Breast epithelium (tissue), 4 donors: ENCODE results near the gene OTOP2. TPM values are rescaled to one million over a fixed set of nuclear protein-coding genes. Genes with fewer than 3 reads are reported as not detected.
"Not testable (repeated sequence)": the region's sequence is repeated elsewhere in the genome, so short reads cannot be mapped to it uniquely, and the experiment has no call there.

Source experiments
- DNase-seq, 2 donors: peaks; one replicate each; pipeline ENCODE4 v3.0.0-alpha.2; 2019; ENCODE audit warnings: low spot score in 2 of 2
- H3K27ac ChIP-seq, 2 donors: fragments of 200-600 bp; sonication (generic) in 1 of 2; one replicate each; pipeline ENCODE4 v1.5.1; 2016 to 2019; ENCODE audit warnings: mild to moderate bottlenecking in 1 of 2
- H3K27me3 ChIP-seq, 2 donors: fragments of 200-600 bp; sonication (generic) in 1 of 2; one replicate each; pipeline versions ENCODE4 v1.5.1 to v1.6.0; 2017 to 2019; ENCODE audit warnings: control low read depth in 1 of 2, mild to moderate bottlenecking in 1 of 2
- H3K36me3 ChIP-seq: fragments of 200-600 bp; one replicate; pipeline ENCODE4 v1.5.1; 2019
- H3K4me1 ChIP-seq, 2 donors: fragments of 200-600 bp; sonication (generic); one replicate each; pipeline ENCODE4 v1.5.1; 2016 to 2019; ENCODE audit warnings: control low read depth in 1 of 2
- H3K4me3 ChIP-seq, 3 donors: fragments of 200-600 bp; sonication (generic); 1 replicate in 2 of 3; 2 replicates in 1 of 3; pipeline ENCODE4 v1.5.1; 2016 to 2019; ENCODE audit warnings: mild to moderate bottlenecking in 3 of 3, moderate library complexity in 2 of 3
- H3K9me3 ChIP-seq, 2 donors: fragments of 200-600 bp; sonication (generic) in 1 of 2; one replicate each; pipeline ENCODE4 v1.5.1; 2016 to 2019; ENCODE audit warnings: control low read depth in 1 of 2
- CTCF ChIP-seq, 3 donors: fragments of 450-650 bp; IDR thresholded peaks; one replicate each; pipeline ENCODE4 v1.5.1; 2016 to 2017; ENCODE audit warnings: antibody characterized with exemption in 3 of 3, mild to moderate bottlenecking in 3 of 3, moderate library complexity in 3 of 3
- POLR2A ChIP-seq: fragments of 450-650 bp; IDR thresholded peaks from one replicate; pipeline ENCODE4 v1.6.1; 2016; ENCODE audit warnings: antibody characterized with exemption, mild to moderate bottlenecking, moderate library complexity
- POLR2AphosphoS5 ChIP-seq, 3 donors: sonication (generic); formaldehyde crosslinking; IDR thresholded peaks; one replicate each; pipeline ENCODE4 v1.6.1; 2017; ENCODE audit warnings: antibody characterized with exemption in 3 of 3
- intact Hi-C: fragments of 100-400 bp; cut with DNase I; formaldehyde crosslinking; loops from one replicate; pipeline ENCODE4 v1.15.1; 2023; ENCODE audit warnings: low total_unique reads
- total RNA-seq, 3 donors: library from RNA; depleted of rRNA; stranded (reverse); fragments of >200 nt; gene quantifications; one replicate each; pipeline ENCODE4 v1.1.0, GENCODE V29; 2016

The OTOP2 gene
- total RNA-seq, 3 donors from 2014 or later, result 0.33 TPM; not detected in 2

GRCh38 chr17:74903034-74903433 is 21.0 kb upstream of the OTOP2 start:
- no peaks in the 10 kb centered on the region for H3K9me3 ChIP-seq
- H3K4me3 ChIP-seq, result no peak overlapping the region
- H3K4me1 ChIP-seq, result no peaks in the 10 kb centered on the region
- intact Hi-C loops, result loop anchor here (5.0 kb wide), 1 partner anchor 1221 kb away; no protein-coding TSS in a partner anchor
- peaks cover 0 to 13% of the 10 kb centered on the region in 2 donors for H3K27me3 ChIP-seq
- DNase-seq, result no peak
- no peaks in the 10 kb centered on the region for H3K36me3 ChIP-seq
- no peak overlapping the region for H3K27ac ChIP-seq
- TF ChIP-seq POLR2A (no peak), POLR2AphosphoS5 (IDR thresholded peaks at IDR 0.05) (no peak), CTCF (IDR thresholded peaks at IDR 0.05) (no peak)

GRCh38 chr17:74903671-74904070 is 20.4 kb upstream of the OTOP2 start:
- intact Hi-C loops, result loop anchor here (5.0 kb wide), 1 partner anchor 1221 kb away; no protein-coding TSS in a partner anchor
- no peak overlapping the region for H3K4me3 ChIP-seq
- H3K4me1 ChIP-seq, result no peaks in the 10 kb centered on the region
- TF ChIP-seq CTCF (IDR thresholded peaks at IDR 0.05) (no peak), POLR2AphosphoS5 (IDR thresholded peaks at IDR 0.05) (no peak), POLR2A (no peak)
- H3K27ac ChIP-seq, result no peak overlapping the region
- H3K9me3 ChIP-seq, result no peaks in the 10 kb centered on the region
- peaks cover 0 to 13% of the 10 kb centered on the region in 2 donors for H3K27me3 ChIP-seq
- DNase-seq, result no peak
- no peaks in the 10 kb centered on the region for H3K36me3 ChIP-seq

GRCh38 chr17:74904687-74905409 is 19.2 kb upstream of the OTOP2 start:
- TF ChIP-seq CTCF (IDR thresholded peaks at IDR 0.05), result no peak
- no peak for TF ChIP-seq POLR2A
- TF ChIP-seq POLR2AphosphoS5 (IDR thresholded peaks at IDR 0.05), result no peak

GRCh38 chr17:74906214-74906793 is 17.8 kb upstream of the OTOP2 start:
- H3K4me3 ChIP-seq, DNase-seq, H3K4me1 ChIP-seq, H3K27me3 ChIP-seq, H3K9me3 ChIP-seq, H3K36me3 ChIP-seq, H3K27ac ChIP-seq, intact Hi-C loops: not testable (repeated sequence)

More at GRCh38 chr17:74904687-74905409, 19.2 kb upstream of the OTOP2 start:
- Histone ChIP-seq H3K4me3 (no peak overlapping the region), H3K4me1 (no peaks in the 10 kb centered on the region), H3K9me3 (no peaks in the 10 kb centered on the region), H3K27me3 (peaks cover 0 to 13% of the 10 kb centered on the region in 2 donors), H3K36me3 (no peaks in the 10 kb centered on the region), H3K27ac (no peak overlapping the region)
- DNase-seq, result no peak
- intact Hi-C loops, result loop anchor here (5.0 kb wide), 1 partner anchor 1223 kb away; no protein-coding TSS in a partner anchor

- Histone ChIP-seq H3K4me3 (no peak overlapping the region), H3K4me1 (no peaks in the 10 kb centered on the region), H3K9me3 (no peaks in the 10 kb centered on the region), H3K27me3 (peaks cover 0 to 7% of the 10 kb centered on the region in 2 donors), H3K27ac (no peak overlapping the region), H3K36me3 (no peaks in the 10 kb centered on the region)
- DNase-seq, result no peak
- intact Hi-C loops, result no loop called here
- TF ChIP-seq POLR2A (no peak), CTCF (IDR thresholded peaks at IDR 0.05) (no peak), POLR2AphosphoS5 (IDR thresholded peaks at IDR 0.05) (no peak)
Observed at GRCh38 chr17:74907012-74907411, 17.1 kb upstream of the OTOP2 start.

- H3K27ac ChIP-seq, H3K9me3 ChIP-seq, H3K4me3 ChIP-seq, DNase-seq, H3K36me3 ChIP-seq, H3K27me3 ChIP-seq, intact Hi-C loops, H3K4me1 ChIP-seq: not testable (repeated sequence)
Observed at GRCh38 chr17:74909097-74909496, 15.0 kb upstream of the OTOP2 start.

GRCh38 chr17:74911423-74911822 is 12.7 kb upstream of the OTOP2 start:
- intact Hi-C loops, DNase-seq, H3K9me3 ChIP-seq, H3K27ac ChIP-seq, H3K27me3 ChIP-seq, H3K36me3 ChIP-seq, H3K4me1 ChIP-seq, H3K4me3 ChIP-seq: not testable (repeated sequence)
